Measurements from ENCODE around the gene TRPC3. TPM values are rescaled to one million over a fixed set of nuclear protein-coding genes. Genes with fewer than 3 reads are reported as not detected.

Gene TRPC3
- total RNA-seq, 1 donor from 2014 or later, result 0.98 TPM

DNA sequence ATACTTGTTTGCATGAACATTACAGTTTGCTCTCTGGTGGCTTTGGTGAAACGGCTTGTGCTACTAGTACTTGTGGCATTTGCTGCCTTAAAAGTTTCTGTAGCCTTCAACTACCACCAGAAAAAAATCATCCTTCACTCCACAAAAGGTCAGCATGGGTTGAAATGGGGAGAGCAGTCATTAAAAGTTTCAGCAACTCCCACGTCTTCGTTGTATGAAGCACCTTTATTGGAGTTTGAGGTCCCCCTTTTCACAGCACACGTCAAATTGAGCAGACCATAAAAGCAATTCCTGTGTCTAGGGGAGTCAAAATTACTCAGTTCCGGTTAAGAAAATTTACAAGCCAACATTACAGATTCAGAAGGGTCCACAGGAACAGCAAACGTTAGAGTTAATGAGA, 105.2 kb downstream of the TRPC3 start:
- H3K27me3 ChIP-seq, result no peaks in the 10 kb centered on the region
- H3K4me3 ChIP-seq, result no peak overlapping the region
- DNase-seq (ENCODE audit: extremely low spot score in 2 of 2), result no peak
- intact Hi-C loops (cut with DNase I), result no loop called here
- no peaks in the 10 kb centered on the region for H3K9me3 ChIP-seq
- peaks cover 0 to 45% of the 10 kb centered on the region in 2 donors for H3K36me3 ChIP-seq
- no peak overlapping the region for H3K27ac ChIP-seq
- TF ChIP-seq POLR2AphosphoS5 (IDR thresholded peaks at IDR 0.05; ENCODE audit: insufficient read depth in 1 of 2, low read depth in 1 of 2) (no peak), POLR2A (IDR thresholded peaks at IDR 0.05) (no peak)
- TF ChIP-seq, protein P1, sequence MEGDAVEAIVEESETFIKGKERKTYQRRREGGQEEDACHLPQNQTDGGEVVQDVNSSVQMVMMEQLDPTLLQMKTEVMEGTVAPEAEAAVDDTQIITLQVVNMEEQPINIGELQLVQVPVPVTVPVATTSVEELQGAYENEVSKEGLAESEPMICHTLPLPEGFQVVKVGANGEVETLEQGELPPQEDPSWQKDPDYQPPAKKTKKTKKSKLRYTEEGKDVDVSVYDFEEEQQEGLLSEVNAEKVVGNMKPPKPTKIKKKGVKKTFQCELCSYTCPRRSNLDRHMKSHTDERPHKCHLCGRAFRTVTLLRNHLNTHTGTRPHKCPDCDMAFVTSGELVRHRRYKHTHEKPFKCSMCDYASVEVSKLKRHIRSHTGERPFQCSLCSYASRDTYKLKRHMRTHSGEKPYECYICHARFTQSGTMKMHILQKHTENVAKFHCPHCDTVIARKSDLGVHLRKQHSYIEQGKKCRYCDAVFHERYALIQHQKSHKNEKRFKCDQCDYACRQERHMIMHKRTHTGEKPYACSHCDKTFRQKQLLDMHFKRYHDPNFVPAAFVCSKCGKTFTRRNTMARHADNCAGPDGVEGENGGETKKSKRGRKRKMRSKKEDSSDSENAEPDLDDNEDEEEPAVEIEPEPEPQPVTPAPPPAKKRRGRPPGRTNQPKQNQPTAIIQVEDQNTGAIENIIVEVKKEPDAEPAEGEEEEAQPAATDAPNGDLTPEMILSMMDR (IDR thresholded peaks at IDR 0.05), result no peak
- no peaks in the 10 kb centered on the region for H3K4me1 ChIP-seq

DNA sequence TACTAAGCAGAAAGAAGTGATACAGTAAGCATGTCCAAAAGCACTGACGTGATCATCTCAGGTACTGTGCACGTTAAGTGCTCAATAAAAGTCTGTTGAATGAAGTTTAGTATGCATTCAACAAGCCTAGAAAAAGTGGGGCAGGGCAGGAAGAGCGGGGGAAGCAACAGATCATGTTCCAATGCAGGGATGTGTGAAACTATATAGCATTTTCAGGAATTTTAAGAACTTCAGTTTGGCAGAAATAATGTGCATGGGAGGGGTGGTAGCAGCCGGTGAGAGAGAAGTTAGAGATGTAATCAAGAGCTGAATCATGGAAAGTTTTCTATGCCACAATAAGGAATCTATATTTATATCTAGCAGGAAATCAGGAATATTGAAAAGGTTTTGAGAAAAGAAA, 109.0 kb downstream of the TRPC3 start:
- TF ChIP-seq POLR2A (IDR thresholded peaks at IDR 0.05) (no peak), POLR2AphosphoS5 (IDR thresholded peaks at IDR 0.05; ENCODE audit: insufficient read depth in 1 of 2, low read depth in 1 of 2) (no peak)
- TF ChIP-seq, protein P1 (IDR thresholded peaks at IDR 0.05), result no peak
- peaks cover 0 to 51% of the 10 kb centered on the region in 2 donors for H3K36me3 ChIP-seq
- H3K27me3 ChIP-seq, result no peaks in the 10 kb centered on the region
- H3K4me1 ChIP-seq, result no peaks in the 10 kb centered on the region
- DNase-seq (ENCODE audit: extremely low spot score in 2 of 2), result no peak
- no peak overlapping the region for H3K27ac ChIP-seq
- intact Hi-C loops (cut with DNase I), result no loop called here
- no peak overlapping the region for H3K4me3 ChIP-seq
- H3K9me3 ChIP-seq, result no peaks in the 10 kb centered on the region

GRCh38 chr4:121838136-121838535, 113.7 kb downstream of the TRPC3 start:
- peaks cover 0 to 47% of the 10 kb centered on the region in 2 donors for H3K36me3 ChIP-seq

DNA sequence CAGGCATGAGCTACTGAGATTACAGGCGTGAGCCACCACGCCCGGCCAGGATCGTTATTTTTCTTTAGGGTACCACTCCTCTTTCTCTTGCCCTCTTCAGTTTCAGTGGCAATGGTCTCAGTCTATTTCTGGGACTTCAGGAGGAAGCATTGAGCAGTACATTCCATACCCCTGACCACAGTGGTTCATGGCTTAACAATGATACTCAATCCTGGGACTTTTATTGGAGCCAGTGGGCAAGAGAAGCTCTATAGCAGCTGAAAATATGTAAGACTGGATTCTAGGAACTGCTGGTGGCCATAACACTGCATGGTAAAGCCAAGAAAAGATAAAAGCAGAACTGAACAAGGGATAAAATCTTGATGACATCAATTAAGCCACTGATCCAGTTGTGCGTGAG, 122.3 kb downstream of the TRPC3 start:
- H3K4me1 ChIP-seq, result no peaks in the 10 kb centered on the region
- no peak overlapping the region for H3K27ac ChIP-seq
- peaks cover 0 to 33% of the 10 kb centered on the region in 2 donors for H3K36me3 ChIP-seq
- intact Hi-C loops (cut with DNase I), result no loop called here
- H3K4me3 ChIP-seq, result no peak overlapping the region
- no peak for DNase-seq (ENCODE audit: extremely low spot score in 2 of 2)
- TF ChIP-seq, protein P1 (IDR thresholded peaks at IDR 0.05), result no peak
- no peak for TF ChIP-seq POLR2A (IDR thresholded peaks at IDR 0.05)
- TF ChIP-seq POLR2AphosphoS5 (IDR thresholded peaks at IDR 0.05; ENCODE audit: insufficient read depth in 1 of 2, low read depth in 1 of 2), result no peak
- no peaks in the 10 kb centered on the region for H3K27me3 ChIP-seq
- no peaks in the 10 kb centered on the region for H3K9me3 ChIP-seq

More at GRCh38 chr4:121838136-121838535, 113.7 kb downstream of the TRPC3 start:
- no peak for TF ChIP-seq POLR2A (IDR thresholded peaks at IDR 0.05)
- TF ChIP-seq, protein P1 (IDR thresholded peaks at IDR 0.05), result no peak
- TF ChIP-seq POLR2AphosphoS5 (IDR thresholded peaks at IDR 0.05; ENCODE audit: insufficient read depth in 1 of 2, low read depth in 1 of 2), result no peak
- Histone ChIP-seq H3K4me1 (no peaks in the 10 kb centered on the region), H3K27ac (no peak overlapping the region), H3K4me3 (no peak overlapping the region), H3K9me3 (no peaks in the 10 kb centered on the region), H3K27me3 (no peaks in the 10 kb centered on the region)
- no peak for DNase-seq (ENCODE audit: extremely low spot score in 2 of 2)
- intact Hi-C loops (cut with DNase I), result no loop called here

Other genes with a start within 250 kb of the TRPC3 start
- gene SMIM43, start 186.9 kb downstream of the TRPC3 start, total RNA-seq, result not detected
- gene EXOSC9, start 150.7 kb downstream of the TRPC3 start, total RNA-seq, result 10.6 TPM
- 5.4 TPM for gene CCNA2, start 128.2 kb downstream of the TRPC3 start, total RNA-seq
- gene BBS7, start 81.6 kb downstream of the TRPC3 start, total RNA-seq, result 19.2 TPM
- gene BLTP1, start 200.3 kb upstream of the TRPC3 start, total RNA-seq, result 94.0 TPM

Measured in vagina (tissue), 2 donors.